ENCODE results near the gene COPS8. TPM values are rescaled to one million over a fixed set of nuclear protein-coding genes. Genes with fewer than 3 reads are reported as not detected.
A peak's percentile ranks its signal among the peaks of the same experiment; 100 is the strongest.

The COPS8 gene
- total RNA-seq, 1 donor from 2014 or later = 46.9 TPM

DNA sequence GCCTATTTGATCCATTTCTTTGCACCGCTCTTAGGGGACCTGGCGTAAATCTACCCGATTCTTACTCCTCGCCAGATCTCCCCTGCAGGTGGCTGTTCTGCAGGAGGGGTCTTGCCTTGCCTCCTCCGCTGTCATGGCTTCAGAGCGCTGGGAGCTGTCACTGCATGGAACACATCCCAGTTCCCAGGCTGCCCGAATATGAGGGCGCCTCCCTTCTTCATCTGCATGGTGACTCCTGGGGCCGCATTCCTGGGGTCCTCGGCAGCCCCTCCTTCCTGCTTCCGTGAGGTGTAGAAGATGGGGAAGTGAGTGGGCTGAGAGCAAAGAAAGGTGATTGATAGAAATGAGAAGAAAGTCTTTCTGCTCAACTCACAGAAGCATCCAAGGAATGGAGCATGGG is 27.3 kb upstream of the COPS8 start:
- no peak overlapping the region for H3K27ac ChIP-seq
- no peaks in the 10 kb centered on the region for H3K36me3 ChIP-seq
- H3K4me1 ChIP-seq = peaks cover 4% of the 10 kb centered on the region
- DNase-seq (ENCODE audit: extremely low spot score in 2 of 2) = peak in 1 of 2 donors; percentile 64
- no peaks in the 10 kb centered on the region for H3K27me3 ChIP-seq
- no peaks in the 10 kb centered on the region for H3K9me3 ChIP-seq
- no peak for TF ChIP-seq POLR2AphosphoS5 (IDR thresholded peaks at IDR 0.05; ENCODE audit: insufficient read depth in 1 of 2, low read depth in 1 of 2)
- no peak for TF ChIP-seq POLR2A (IDR thresholded peaks at IDR 0.05)
- TF ChIP-seq, protein P1, sequence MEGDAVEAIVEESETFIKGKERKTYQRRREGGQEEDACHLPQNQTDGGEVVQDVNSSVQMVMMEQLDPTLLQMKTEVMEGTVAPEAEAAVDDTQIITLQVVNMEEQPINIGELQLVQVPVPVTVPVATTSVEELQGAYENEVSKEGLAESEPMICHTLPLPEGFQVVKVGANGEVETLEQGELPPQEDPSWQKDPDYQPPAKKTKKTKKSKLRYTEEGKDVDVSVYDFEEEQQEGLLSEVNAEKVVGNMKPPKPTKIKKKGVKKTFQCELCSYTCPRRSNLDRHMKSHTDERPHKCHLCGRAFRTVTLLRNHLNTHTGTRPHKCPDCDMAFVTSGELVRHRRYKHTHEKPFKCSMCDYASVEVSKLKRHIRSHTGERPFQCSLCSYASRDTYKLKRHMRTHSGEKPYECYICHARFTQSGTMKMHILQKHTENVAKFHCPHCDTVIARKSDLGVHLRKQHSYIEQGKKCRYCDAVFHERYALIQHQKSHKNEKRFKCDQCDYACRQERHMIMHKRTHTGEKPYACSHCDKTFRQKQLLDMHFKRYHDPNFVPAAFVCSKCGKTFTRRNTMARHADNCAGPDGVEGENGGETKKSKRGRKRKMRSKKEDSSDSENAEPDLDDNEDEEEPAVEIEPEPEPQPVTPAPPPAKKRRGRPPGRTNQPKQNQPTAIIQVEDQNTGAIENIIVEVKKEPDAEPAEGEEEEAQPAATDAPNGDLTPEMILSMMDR (IDR thresholded peaks at IDR 0.05) = no peak
- intact Hi-C loops (cut with DNase I) = no loop called here
- H3K4me3 ChIP-seq = no peak overlapping the region

DNA sequence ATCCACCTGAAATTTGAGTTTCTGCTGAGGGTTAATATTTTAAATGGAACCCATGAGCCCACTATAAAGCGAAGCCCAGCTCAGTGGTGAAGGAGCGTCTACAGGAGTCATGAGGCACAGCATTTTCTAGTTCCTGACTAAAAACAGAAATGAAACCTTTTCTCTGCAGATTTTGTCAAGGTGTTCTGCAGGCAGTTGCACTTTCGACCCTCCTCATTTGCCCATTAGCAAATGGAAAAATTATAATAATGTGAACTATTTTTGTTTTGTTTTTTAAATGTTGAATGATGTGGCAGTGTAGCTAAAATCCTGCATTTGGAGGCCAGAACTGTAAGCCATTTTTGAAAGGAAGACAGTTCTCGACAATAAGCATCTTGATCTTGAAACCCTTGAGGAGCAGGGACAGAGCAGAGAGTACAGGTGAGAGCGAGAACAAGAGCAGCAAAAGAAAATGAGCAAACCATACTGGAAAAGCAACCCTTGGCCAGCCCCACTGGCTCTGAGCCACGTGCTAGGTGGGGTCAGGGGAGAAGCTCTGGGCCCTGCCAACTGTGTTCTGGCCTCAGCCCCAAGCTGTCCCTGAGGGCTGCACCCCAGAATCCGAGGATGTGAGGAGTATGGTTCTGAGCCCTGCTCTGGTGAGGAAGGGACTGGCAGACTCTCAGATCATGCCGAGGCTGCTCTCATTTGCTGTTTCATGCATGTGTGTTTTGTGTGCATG is 26.4 kb upstream of the COPS8 start:
- intact Hi-C loops (cut with DNase I) = no loop called here

DNA sequence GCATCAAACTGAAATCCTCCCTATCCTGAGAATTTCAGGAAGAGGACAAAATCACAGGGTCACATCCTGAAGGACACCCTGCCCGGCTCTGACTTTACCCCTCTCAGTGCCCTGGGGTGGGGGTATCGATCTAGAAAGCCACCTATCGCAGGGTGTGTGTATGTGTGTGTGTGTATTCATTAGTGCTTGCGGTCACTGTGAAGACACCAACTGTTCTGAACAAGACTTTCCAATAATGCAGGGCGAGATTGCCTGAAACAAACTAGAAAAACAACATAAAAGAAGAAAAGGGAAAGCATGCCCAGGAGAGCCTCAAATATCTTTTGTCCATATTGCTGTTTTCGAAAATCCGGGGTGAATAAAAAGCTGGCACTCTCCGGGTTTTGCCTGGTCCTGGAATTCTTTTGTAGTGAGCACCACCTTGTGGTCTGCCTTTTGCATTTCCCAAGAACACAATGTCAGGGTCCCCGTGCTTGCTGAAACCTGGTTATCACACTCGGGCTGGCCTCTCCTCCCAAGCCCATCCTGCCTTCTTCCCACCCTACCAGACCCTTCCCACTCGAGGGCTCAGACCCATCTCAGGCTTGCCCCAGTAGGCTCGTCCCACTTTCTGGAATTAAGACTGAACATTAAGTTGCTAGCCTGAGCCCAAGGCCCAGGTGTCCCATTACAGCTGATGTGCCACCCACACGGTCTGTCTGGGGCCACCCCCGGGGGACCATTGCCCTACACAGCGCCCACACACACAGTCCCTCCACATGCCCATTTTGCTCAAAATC is 25.0 kb upstream of the COPS8 start:
- H3K9me3 ChIP-seq = no peaks in the 10 kb centered on the region
- no peak overlapping the region for H3K4me3 ChIP-seq
- TF ChIP-seq, protein P1 (IDR thresholded peaks at IDR 0.05) = peak; percentile 33 to 78 (median 49)
- TF ChIP-seq POLR2AphosphoS5 (IDR thresholded peaks at IDR 0.05; ENCODE audit: insufficient read depth in 1 of 2, low read depth in 1 of 2) = no peak
- intact Hi-C loops (cut with DNase I) = loop anchor here (5.0 kb wide), 1 partner anchor 708 kb away; no protein-coding TSS in a partner anchor
- H3K27me3 ChIP-seq = no peaks in the 10 kb centered on the region
- H3K36me3 ChIP-seq = no peaks in the 10 kb centered on the region
- H3K27ac ChIP-seq = no peak overlapping the region
- peaks cover 4% of the 10 kb centered on the region for H3K4me1 ChIP-seq
- peak in 1 of 2 donors; percentile 87 for DNase-seq (ENCODE audit: extremely low spot score in 2 of 2)

More for the DNA sequence above, 26.4 kb upstream of the COPS8 start:
- TF ChIP-seq POLR2A (IDR thresholded peaks at IDR 0.05) (no peak), POLR2AphosphoS5 (IDR thresholded peaks at IDR 0.05; ENCODE audit: insufficient read depth in 1 of 2, low read depth in 1 of 2) (no peak)
- TF ChIP-seq, protein P1 (IDR thresholded peaks at IDR 0.05) = no peak
- DNase-seq (ENCODE audit: extremely low spot score in 2 of 2) = peak in 1 of 2 donors; percentile 29
- Histone ChIP-seq H3K27ac (no peak overlapping the region), H3K36me3 (no peaks in the 10 kb centered on the region), H3K4me1 (peaks cover 4% of the 10 kb centered on the region), H3K27me3 (no peaks in the 10 kb centered on the region), H3K4me3 (no peak overlapping the region), H3K9me3 (no peaks in the 10 kb centered on the region)

DNA sequence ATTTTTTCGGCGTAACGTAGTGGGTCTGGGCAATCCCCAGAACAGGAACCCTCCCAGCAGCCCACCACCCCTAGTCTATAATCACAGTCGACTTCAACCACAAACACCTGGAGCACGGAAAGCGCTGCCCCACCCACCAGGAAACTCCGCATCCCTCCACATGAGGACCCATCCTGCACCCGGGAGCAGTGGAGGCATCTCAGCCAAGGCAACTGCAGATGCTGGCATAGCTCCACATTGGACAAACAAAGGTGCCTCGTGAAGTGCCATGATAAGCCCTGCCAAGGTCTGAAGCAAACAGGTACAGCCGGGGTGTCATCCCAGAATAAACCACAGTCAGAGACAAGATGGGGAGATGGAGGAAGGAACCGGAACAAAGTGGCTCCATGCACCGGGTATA is 24.3 kb upstream of the COPS8 start:
- DNase-seq (ENCODE audit: extremely low spot score in 2 of 2) = peak in 1 of 2 donors; percentile 83
- Histone ChIP-seq H3K36me3 (no peaks in the 10 kb centered on the region), H3K4me1 (peaks cover 4% of the 10 kb centered on the region), H3K4me3 (no peak overlapping the region), H3K27me3 (no peaks in the 10 kb centered on the region), H3K9me3 (no peaks in the 10 kb centered on the region), H3K27ac (no peak overlapping the region)
- TF ChIP-seq, protein P1 (IDR thresholded peaks at IDR 0.05) = no peak
- no peak for TF ChIP-seq POLR2AphosphoS5 (IDR thresholded peaks at IDR 0.05; ENCODE audit: insufficient read depth in 1 of 2, low read depth in 1 of 2)
- no peak for TF ChIP-seq POLR2A (IDR thresholded peaks at IDR 0.05)
- intact Hi-C loops (cut with DNase I) = loop anchor here (5.0 kb wide), 1 partner anchor 709 kb away; no protein-coding TSS in a partner anchor
